Epithelial cell of esophagus (primary cell): Measurements from ENCODE around the gene ESR1.

Experiments used
- DNase-seq: peaks from one replicate; pipeline ENCODE4 v3.0.0; 2010; ENCODE audit warnings: low read depth
- H3K4me3 ChIP-seq: 2 replicates; pipeline ENCODE4 v1.5.1; 2011; ENCODE audit warnings: mild to moderate bottlenecking, low read length, control low read depth
- CTCF ChIP-seq: IDR thresholded peaks from 2 replicates; pipeline ENCODE4 v1.5.1; 2011; ENCODE audit warnings: low read depth, mild to moderate bottlenecking, low read length, control low read depth, inconsistent platforms; ENCODE audit not compliant: insufficient read depth; ENCODE audit errors: missing control alignments

Gene ESR1

GRCh38 chr6:151905072-151905471 is 97.6 kb downstream of the ESR1 start:
- no peak overlapping the region for H3K4me3 ChIP-seq
- no peak for TF ChIP-seq CTCF
- DNase-seq = no peak

GRCh38 chr6:151905854-151906253 is 98.4 kb downstream of the ESR1 start:
- no peak for TF ChIP-seq CTCF
- no peak for DNase-seq
- no peak overlapping the region for H3K4me3 ChIP-seq

DNA sequence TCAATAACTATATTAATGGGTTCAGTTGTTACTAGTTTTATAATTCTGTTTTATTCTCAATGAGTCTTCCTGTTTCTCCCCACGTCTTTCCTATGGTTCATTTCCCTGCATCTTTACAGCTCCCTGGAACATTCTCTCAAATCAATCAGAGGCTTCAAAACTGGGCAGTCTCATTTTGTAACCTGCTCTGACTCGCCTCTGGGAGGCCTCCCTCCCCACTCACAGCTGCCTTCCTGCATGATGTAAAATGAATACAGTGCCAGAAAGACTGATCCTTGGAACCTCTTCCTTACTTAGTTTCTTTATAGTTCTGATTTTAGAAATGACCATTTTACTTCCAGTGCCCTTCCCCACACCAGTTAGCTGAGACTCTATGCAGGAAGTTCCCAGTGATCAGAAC is 103.9 kb downstream of the ESR1 start:
- no peak overlapping the region for H3K4me3 ChIP-seq
- peak; percentile 66 for DNase-seq
- TF ChIP-seq CTCF = peak; percentile 39

DNA sequence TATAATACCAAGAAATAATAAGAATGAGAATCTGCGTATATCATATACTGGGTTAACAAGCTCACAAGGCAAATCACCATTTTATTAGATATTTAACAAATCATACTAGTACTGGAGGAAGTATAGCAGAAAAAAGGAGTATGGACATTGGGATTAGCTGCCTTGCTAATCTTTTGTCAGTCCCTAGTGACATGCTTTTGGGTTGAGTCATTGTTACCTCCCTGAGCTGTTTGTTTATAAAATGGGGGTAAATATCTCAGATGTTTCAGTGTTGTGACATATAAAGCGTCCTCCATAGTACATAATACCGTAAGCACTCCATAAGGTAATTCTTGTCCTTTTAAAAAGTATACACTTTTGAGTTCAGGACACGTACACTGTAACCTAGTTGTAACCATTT is 107.0 kb downstream of the ESR1 start:
- TF ChIP-seq CTCF = no peak
- no peak overlapping the region for H3K4me3 ChIP-seq
- peak; percentile 56 for DNase-seq

GRCh38 chr6:151916075-151916474 is 108.6 kb downstream of the ESR1 start:
- TF ChIP-seq CTCF = no peak
- no peak overlapping the region for H3K4me3 ChIP-seq
- DNase-seq = no peak

GRCh38 chr6:151916680-151917164 is 109.2 kb downstream of the ESR1 start:
- no peak for TF ChIP-seq CTCF
- H3K4me3 ChIP-seq = no peak overlapping the region
- DNase-seq = peak; percentile 97

GRCh38 chr6:151917531-151918329 is 110.2 kb downstream of the ESR1 start:
- no peak for TF ChIP-seq CTCF
- peak; percentile 58 for DNase-seq
- H3K4me3 ChIP-seq = no peak overlapping the region
